Spinal cord (tissue), 10 donors: ENCODE measurements around the gene CCDC89. TPM values are rescaled to one million over a fixed set of nuclear protein-coding genes. Genes with fewer than 3 reads are reported as not detected.
"Not testable (repeated sequence)": the region's sequence is repeated elsewhere in the genome, so short reads cannot be mapped to it uniquely, and the experiment has no call there.

Experiments used
- DNase-seq, 6 donors: peaks; one replicate each; pipeline versions ENCODE4 v3.0.0 to v3.0.0-alpha.2; 2013 to 2015; ENCODE audit warnings: low spot score in 6 of 6, low read depth in 4 of 6
- H3K27ac ChIP-seq: one replicate; pipeline ENCODE4 v1.5.1; 2013; ENCODE audit warnings: low read depth, low read length, control low read depth
- H3K27me3 ChIP-seq: one replicate; pipeline ENCODE4 v1.6.1; 2013; ENCODE audit warnings: low read length; ENCODE audit not compliant: control insufficient read depth, insufficient read depth
- H3K36me3 ChIP-seq: one replicate; pipeline ENCODE4 v1.6.1; 2013; ENCODE audit warnings: low read length; ENCODE audit not compliant: control insufficient read depth, insufficient read depth
- H3K4me1 ChIP-seq: one replicate; pipeline ENCODE4 v1.6.1; 2013; ENCODE audit warnings: low read length; ENCODE audit not compliant: control insufficient read depth, insufficient read depth
- H3K4me3 ChIP-seq: one replicate; pipeline ENCODE4 v1.5.1; 2013; ENCODE audit warnings: low read depth, low read length, control low read depth
- H3K9me3 ChIP-seq: one replicate; pipeline ENCODE4 v1.6.1; 2013; ENCODE audit warnings: low read length; ENCODE audit not compliant: control insufficient read depth, insufficient read depth
- WGBS: methylation state at CpG from one replicate; pipeline ENCODE4 v1.1.5; 2013; ENCODE audit warnings: missing lambda C conversion rate; ENCODE audit not compliant: insufficient coverage; 5-methylcytosine and 5-hydroxymethylcytosine counted together
- polyA plus RNA-seq, 2 donors: library from polyadenylated mRNA; unstranded; fragments of 120-200 nt; gene quantifications; one replicate each; pipeline ENCODE4 v1.2.1, GENCODE V29; 2013; ENCODE audit not compliant: insufficient read length in 2 of 2
- total RNA-seq, 2 donors: library from RNA; depleted of rRNA in 1 of 2; stranded (reverse); fragments of 120-200 nt in 1 of 2; fragments of >200 nt in 1 of 2; gene quantifications; one replicate each; pipeline versions ENCODE4 v1.2.3 to v1.2.4, GENCODE V29; 2013 to 2014
- donor health status: healthy.

Gene CCDC89
- total and polyA plus RNA-seq, 4 donors: 1.2 to 5.5 (median 1.7) TPM

- no CpG with 5 or more reads among the region's 1 CpG for WGBS
- Histone ChIP-seq H3K36me3 (no peaks in the 10 kb centered on the region), H3K9me3 (no peaks in the 10 kb centered on the region), H3K27me3 (no peaks in the 10 kb centered on the region), H3K4me1 (no peaks in the 10 kb centered on the region), H3K4me3 (no peak overlapping the region), H3K27ac (no peak overlapping the region)
- DNase-seq: no peak
Measured at GRCh38 chr11:85658180-85658579, 27.8 kb downstream of the CCDC89 start.

- WGBS: no CpG with 5 or more reads among the region's 1 CpG
- Histone ChIP-seq H3K4me1 (no peaks in the 10 kb centered on the region), H3K27me3 (no peaks in the 10 kb centered on the region), H3K4me3 (no peak overlapping the region), H3K36me3 (no peaks in the 10 kb centered on the region), H3K27ac (no peak overlapping the region), H3K9me3 (no peaks in the 10 kb centered on the region)
- DNase-seq: no peak
Measured at GRCh38 chr11:85656777-85657176, 29.2 kb downstream of the CCDC89 start.

GRCh38 chr11:85654343-85654742 lies 31.7 kb downstream of the CCDC89 start:
- H3K4me1 ChIP-seq, DNase-seq, H3K27ac ChIP-seq, H3K9me3 ChIP-seq, H3K27me3 ChIP-seq, H3K36me3 ChIP-seq, H3K4me3 ChIP-seq: not testable (repeated sequence)
- WGBS: no CpG with 5 or more reads among the region's 4 CpGs

GRCh38 chr11:85652786-85653447 lies 33.1 kb downstream of the CCDC89 start:
- H3K27ac ChIP-seq: no peak overlapping the region
- no peaks in the 10 kb centered on the region for H3K27me3 ChIP-seq
- WGBS: 75% methylated on average over 1 of the region's 3 CpGs
- no peak overlapping the region for H3K4me3 ChIP-seq
- H3K36me3 ChIP-seq: no peaks in the 10 kb centered on the region
- H3K4me1 ChIP-seq: peaks cover 5% of the 10 kb centered on the region
- no peaks in the 10 kb centered on the region for H3K9me3 ChIP-seq
- no peak for DNase-seq

- 80% methylated on average over 1 of the region's 1 CpG for WGBS
- Histone ChIP-seq H3K27me3 (no peaks in the 10 kb centered on the region), H3K27ac (no peak overlapping the region)
Measured at GRCh38 chr11:85651118-85651517, 34.9 kb downstream of the CCDC89 start.

GRCh38 chr11:85647604-85648299 lies 38.2 kb downstream of the CCDC89 start, which contains the start of gene TMEM126A:
Gene TMEM126A, plus strand, starts transcription at chr11:85647967. Its CDS starts 2,289 bp downstream, at chr11:85650256.
- Histone ChIP-seq H3K9me3 (no peaks in the 10 kb centered on the region), H3K4me1 (peaks cover 8% of the 10 kb centered on the region), H3K27ac (peak within 1 kb of the TSS; percentile 77), H3K36me3 (no peaks in the 10 kb centered on the region), H3K27me3 (peaks cover 4% of the 10 kb centered on the region), H3K4me3 (peak within 1 kb of the TSS; percentile 95)
- WGBS: 0% methylated on average over 30 of the region's 33 CpGs
- DNase-seq: peak; percentile 72 to 96 (median 87)

More at GRCh38 chr11:85651118-85651517, 34.9 kb downstream of the CCDC89 start:
- DNase-seq: no peak
- Histone ChIP-seq H3K4me1 (peaks cover 8% of the 10 kb centered on the region), H3K36me3 (no peaks in the 10 kb centered on the region), H3K4me3 (no peak overlapping the region), H3K9me3 (no peaks in the 10 kb centered on the region)

GRCh38 chr11:85647078-85647477 lies 38.9 kb downstream of the CCDC89 start:
- H3K9me3 ChIP-seq: no peaks in the 10 kb centered on the region
- H3K27me3 ChIP-seq: peaks cover 4% of the 10 kb centered on the region
- peaks cover 8% of the 10 kb centered on the region for H3K4me1 ChIP-seq
- H3K36me3 ChIP-seq: no peaks in the 10 kb centered on the region
- peak overlapping the region; percentile 95 for H3K4me3 ChIP-seq
- no peak for DNase-seq
- WGBS: no CpG with 5 or more reads among the region's 2 CpGs
- H3K27ac ChIP-seq: peak overlapping the region; percentile 77

GRCh38 chr11:85643191-85643614 lies 42.8 kb downstream of the CCDC89 start:
- H3K9me3 ChIP-seq: no peaks in the 10 kb centered on the region
- DNase-seq: no peak
- no CpG with 5 or more reads among the region's 2 CpGs for WGBS

GRCh38 chr11:85634747-85635146 lies 51.2 kb downstream of the CCDC89 start:
- DNase-seq: no peak
- H3K27ac ChIP-seq: no peak overlapping the region
- WGBS: no CpG with 5 or more reads among the region's 3 CpGs
- H3K9me3 ChIP-seq: no peaks in the 10 kb centered on the region
- H3K36me3 ChIP-seq: peaks cover 3% of the 10 kb centered on the region
- H3K27me3 ChIP-seq: no peaks in the 10 kb centered on the region
- no peak overlapping the region for H3K4me3 ChIP-seq
- H3K4me1 ChIP-seq: no peaks in the 10 kb centered on the region

More at GRCh38 chr11:85643191-85643614, 42.8 kb downstream of the CCDC89 start:
- peaks cover 3% of the 10 kb centered on the region for H3K4me1 ChIP-seq
- no peak overlapping the region for H3K4me3 ChIP-seq
- H3K27me3 ChIP-seq: peaks cover 4% of the 10 kb centered on the region
- no peak overlapping the region for H3K27ac ChIP-seq
- H3K36me3 ChIP-seq: no peaks in the 10 kb centered on the region
